Right atrium auricular region (tissue), 2 donors: ENCODE results near the gene ZNF512. TPM values are rescaled to one million over a fixed set of nuclear protein-coding genes. Genes with fewer than 3 reads are reported as not detected.

Experiments
- DNase-seq: peaks from one replicate; pipeline ENCODE4 v3.0.0-alpha.2; 2019; ENCODE audit warnings: low spot score
- H3K27ac ChIP-seq, 2 donors: fragments of 200-600 bp; sonication (generic); 1 replicate in 1 of 2; 2 replicates in 1 of 2; pipeline ENCODE4 v1.5.1; 2016 to 2019
- H3K27me3 ChIP-seq, 2 donors: fragments of 200-600 bp; sonication (generic); one replicate each; pipeline versions ENCODE4 v1.5.1 to v1.6.0; 2017 to 2019
- H3K36me3 ChIP-seq: fragments of 200-600 bp; sonication (generic); one replicate; pipeline ENCODE4 v1.5.1; 2016
- H3K4me1 ChIP-seq, 2 donors: fragments of 200-600 bp; sonication (generic); one replicate each; pipeline versions ENCODE4 v1.5.1 to v1.6.0; 2017 to 2019
- H3K4me3 ChIP-seq, 2 donors: fragments of 200-600 bp; sonication (generic); 1 replicate in 1 of 2; 2 replicates in 1 of 2; pipeline ENCODE4 v1.5.1; 2017 to 2019; ENCODE audit warnings: mild to moderate bottlenecking in 1 of 2, moderate library complexity in 1 of 2
- H3K9me3 ChIP-seq, 2 donors: fragments of 200-600 bp; sonication (generic); one replicate each; pipeline ENCODE4 v1.5.1; 2019
- CTCF ChIP-seq, 2 donors: fragments of 200-600 bp; sonication (generic); IDR thresholded peaks; one replicate each; pipeline ENCODE4 v1.5.1; 2019; ENCODE audit warnings: antibody characterized with exemption in 2 of 2
- total RNA-seq, 2 donors: library from RNA; depleted of rRNA; stranded (reverse); fragments of >200 nt; gene quantifications; one replicate each; pipeline ENCODE4 v1.1.0, GENCODE V29; 2016

ZNF512 gene
- total RNA-seq, 2 donors from 2014 or later, result 12.0 to 21.3 TPM

- no peak for DNase-seq
- no peak overlapping the region for H3K4me3 ChIP-seq
- no peaks in the 10 kb centered on the region for H3K4me1 ChIP-seq
- no peak overlapping the region for H3K27ac ChIP-seq
- no peaks in the 10 kb centered on the region for H3K9me3 ChIP-seq
- no peak for TF ChIP-seq CTCF (IDR thresholded peaks at IDR 0.05)
- H3K27me3 ChIP-seq, result no peaks in the 10 kb centered on the region
- H3K36me3 ChIP-seq, result peaks cover 84% of the 10 kb centered on the region
Measured at GRCh38 chr2:27651056-27651455, 68.2 kb downstream of the ZNF512 start.

GRCh38 chr2:27652341-27652740 lies 69.5 kb downstream of the ZNF512 start:
- Histone ChIP-seq H3K36me3 (peaks cover 97% of the 10 kb centered on the region), H3K4me1 (no peaks in the 10 kb centered on the region), H3K9me3 (no peaks in the 10 kb centered on the region), H3K4me3 (no peak overlapping the region), H3K27ac (no peak overlapping the region), H3K27me3 (no peaks in the 10 kb centered on the region)
- no peak for TF ChIP-seq CTCF (IDR thresholded peaks at IDR 0.05)
- DNase-seq, result no peak

GRCh38 chr2:27652790-27653189 lies 69.9 kb downstream of the ZNF512 start:
- no peak for TF ChIP-seq CTCF (IDR thresholded peaks at IDR 0.05)
- peaks cover 97% of the 10 kb centered on the region for H3K36me3 ChIP-seq
- no peak for DNase-seq
- H3K27ac ChIP-seq, result no peak overlapping the region
- no peak overlapping the region for H3K4me3 ChIP-seq
- H3K4me1 ChIP-seq, result no peaks in the 10 kb centered on the region
- no peaks in the 10 kb centered on the region for H3K9me3 ChIP-seq
- no peaks in the 10 kb centered on the region for H3K27me3 ChIP-seq

- DNase-seq, result no peak
- no peak overlapping the region for H3K27ac ChIP-seq
- H3K4me1 ChIP-seq, result no peaks in the 10 kb centered on the region
- no peak for TF ChIP-seq CTCF (IDR thresholded peaks at IDR 0.05)
- no peaks in the 10 kb centered on the region for H3K9me3 ChIP-seq
- H3K4me3 ChIP-seq, result no peak overlapping the region
- H3K27me3 ChIP-seq, result no peaks in the 10 kb centered on the region
- peaks cover 92% of the 10 kb centered on the region for H3K36me3 ChIP-seq
Measured at GRCh38 chr2:27653397-27653796, 70.6 kb downstream of the ZNF512 start.

- Histone ChIP-seq H3K27ac (no peak overlapping the region), H3K4me1 (peaks cover 0 to 4% of the 10 kb centered on the region in 2 donors), H3K27me3 (no peaks in the 10 kb centered on the region), H3K36me3 (peaks cover 87% of the 10 kb centered on the region), H3K4me3 (no peak overlapping the region), H3K9me3 (no peaks in the 10 kb centered on the region)
- TF ChIP-seq CTCF (IDR thresholded peaks at IDR 0.05), result no peak
- DNase-seq, result no peak
Measured at GRCh38 chr2:27655155-27655951, 72.5 kb downstream of the ZNF512 start.

- peaks cover 3 to 33% of the 10 kb centered on the region in 2 donors for H3K4me1 ChIP-seq
- H3K9me3 ChIP-seq, result no peaks in the 10 kb centered on the region
- DNase-seq, result no peak
- peaks cover 42% of the 10 kb centered on the region for H3K36me3 ChIP-seq
- no peak overlapping the region for H3K27ac ChIP-seq
- no peak overlapping the region for H3K4me3 ChIP-seq
- no peaks in the 10 kb centered on the region for H3K27me3 ChIP-seq
- TF ChIP-seq CTCF (IDR thresholded peaks at IDR 0.05), result no peak
Measured at GRCh38 chr2:27661371-27661770, 78.5 kb downstream of the ZNF512 start.
